Right atrium auricular region (tissue), 2 donors: Measurements from ENCODE around the gene PDSS2. TPM values are rescaled to one million over a fixed set of nuclear protein-coding genes. Genes with fewer than 3 reads are reported as not detected.

ENCODE experiments used
- DNase-seq: peaks from one replicate; pipeline ENCODE4 v3.0.0-alpha.2; 2019; ENCODE audit warnings: low spot score
- H3K27ac ChIP-seq, 2 donors: fragments of 200-600 bp; sonication (generic); 1 replicate in 1 of 2; 2 replicates in 1 of 2; pipeline ENCODE4 v1.5.1; 2016 to 2019
- H3K27me3 ChIP-seq, 2 donors: fragments of 200-600 bp; sonication (generic); one replicate each; pipeline versions ENCODE4 v1.5.1 to v1.6.0; 2017 to 2019
- H3K36me3 ChIP-seq: fragments of 200-600 bp; sonication (generic); one replicate; pipeline ENCODE4 v1.5.1; 2016
- H3K4me1 ChIP-seq, 2 donors: fragments of 200-600 bp; sonication (generic); one replicate each; pipeline versions ENCODE4 v1.5.1 to v1.6.0; 2017 to 2019
- H3K4me3 ChIP-seq, 2 donors: fragments of 200-600 bp; sonication (generic); 1 replicate in 1 of 2; 2 replicates in 1 of 2; pipeline ENCODE4 v1.5.1; 2017 to 2019; ENCODE audit warnings: mild to moderate bottlenecking in 1 of 2, moderate library complexity in 1 of 2
- H3K9me3 ChIP-seq, 2 donors: fragments of 200-600 bp; sonication (generic); one replicate each; pipeline ENCODE4 v1.5.1; 2019
- CTCF ChIP-seq, 2 donors: fragments of 200-600 bp; sonication (generic); IDR thresholded peaks; one replicate each; pipeline ENCODE4 v1.5.1; 2019; ENCODE audit warnings: antibody characterized with exemption in 2 of 2
- total RNA-seq, 2 donors: library from RNA; depleted of rRNA; stranded (reverse); fragments of >200 nt; gene quantifications; one replicate each; pipeline ENCODE4 v1.1.0, GENCODE V29; 2016

The PDSS2 gene
- total RNA-seq, 2 donors from 2014 or later = 8.8 to 18.2 TPM

GRCh38 chr6:107323133-107323785 lies 136.1 kb downstream of the PDSS2 start:
- Histone ChIP-seq H3K9me3 (no peaks in the 10 kb centered on the region), H3K27me3 (no peaks in the 10 kb centered on the region), H3K27ac (no peak overlapping the region), H3K4me1 (no peaks in the 10 kb centered on the region), H3K36me3 (no peaks in the 10 kb centered on the region), H3K4me3 (no peak overlapping the region)
- TF ChIP-seq CTCF (IDR thresholded peaks at IDR 0.05) = no peak
- DNase-seq = no peak

GRCh38 chr6:107321793-107322192 lies 137.6 kb downstream of the PDSS2 start:
- H3K4me1 ChIP-seq = no peaks in the 10 kb centered on the region
- TF ChIP-seq CTCF (IDR thresholded peaks at IDR 0.05) = no peak
- H3K27me3 ChIP-seq = no peaks in the 10 kb centered on the region
- DNase-seq = no peak
- no peak overlapping the region for H3K4me3 ChIP-seq
- H3K36me3 ChIP-seq = no peaks in the 10 kb centered on the region
- no peaks in the 10 kb centered on the region for H3K9me3 ChIP-seq
- H3K27ac ChIP-seq = no peak overlapping the region

- TF ChIP-seq CTCF (IDR thresholded peaks at IDR 0.05) = no peak
- no peak for DNase-seq
- Histone ChIP-seq H3K36me3 (no peaks in the 10 kb centered on the region), H3K27ac (no peak overlapping the region), H3K27me3 (no peaks in the 10 kb centered on the region), H3K4me3 (no peak overlapping the region), H3K9me3 (no peaks in the 10 kb centered on the region), H3K4me1 (no peaks in the 10 kb centered on the region)
Measured at GRCh38 chr6:107319906-107320530, 139.3 kb downstream of the PDSS2 start.

- H3K4me1 ChIP-seq = no peaks in the 10 kb centered on the region
- H3K36me3 ChIP-seq = no peaks in the 10 kb centered on the region
- TF ChIP-seq CTCF (IDR thresholded peaks at IDR 0.05) = peak; percentile 16 to 71
- DNase-seq = no peak
- no peak overlapping the region for H3K27ac ChIP-seq
- H3K27me3 ChIP-seq = no peaks in the 10 kb centered on the region
- H3K9me3 ChIP-seq = no peaks in the 10 kb centered on the region
- no peak overlapping the region for H3K4me3 ChIP-seq
Measured at GRCh38 chr6:107318100-107318736, 141.1 kb downstream of the PDSS2 start.

- no peak for DNase-seq
- Histone ChIP-seq H3K9me3 (no peaks in the 10 kb centered on the region), H3K4me1 (no peaks in the 10 kb centered on the region), H3K4me3 (no peak overlapping the region), H3K27me3 (no peaks in the 10 kb centered on the region), H3K36me3 (no peaks in the 10 kb centered on the region), H3K27ac (no peak overlapping the region)
- TF ChIP-seq CTCF (IDR thresholded peaks at IDR 0.05) = no peak
Measured at GRCh38 chr6:107315114-107315513, 144.2 kb downstream of the PDSS2 start.
